DMS79 treated with DMSO at 0.1 percent for 48 hours (cell line): ENCODE measurements around the gene CPLX1.
"Not testable (repeated sequence)": the region's sequence is repeated elsewhere in the genome, so short reads cannot be mapped to it uniquely, and the experiment has no call there.

Experiments
- DNase-seq: peaks from one replicate; lab custom pipeline; 2025; lab: John Stamatoyannopoulos, UW

The CPLX1 gene

GRCh38 chr4:754221-755120 is 71.5 kb downstream of the CPLX1 start:
- no peak for DNase-seq

GRCh38 chr4:753186-753585 is 72.7 kb downstream of the CPLX1 start:
- DNase-seq = not testable (repeated sequence)

- DNase-seq = no peak
Observed at GRCh38 chr4:752196-752861, 73.6 kb downstream of the CPLX1 start.

GRCh38 chr4:751676-752075 is 74.3 kb downstream of the CPLX1 start:
- DNase-seq = peak; percentile 60

- no peak for DNase-seq
Observed at GRCh38 chr4:749698-750666, 75.9 kb downstream of the CPLX1 start.

GRCh38 chr4:748461-748860 is 77.5 kb downstream of the CPLX1 start:
- no peak for DNase-seq

GRCh38 chr4:747546-748170 is 78.3 kb downstream of the CPLX1 start:
- DNase-seq = no peak

- no peak for DNase-seq
Observed at GRCh38 chr4:744212-744841, 81.6 kb downstream of the CPLX1 start.

GRCh38 chr4:743463-744211 is 82.3 kb downstream of the CPLX1 start:
- no peak for DNase-seq

- DNase-seq = no peak
Observed at GRCh38 chr4:742742-743311, 83.1 kb downstream of the CPLX1 start.

- no peak for DNase-seq
Observed at GRCh38 chr4:742096-742741, 83.7 kb downstream of the CPLX1 start.

- no peak for DNase-seq
Observed at GRCh38 chr4:740656-741282, 85.2 kb downstream of the CPLX1 start.

- no peak for DNase-seq
Observed at GRCh38 chr4:740011-740410, 85.9 kb downstream of the CPLX1 start.

- DNase-seq = no peak
Observed at GRCh38 chr4:739569-739968, 86.4 kb downstream of the CPLX1 start.

GRCh38 chr4:738781-739280 is 87.1 kb downstream of the CPLX1 start:
- no peak for DNase-seq

GRCh38 chr4:736561-736960 is 89.4 kb downstream of the CPLX1 start:
- not testable (repeated sequence) for DNase-seq

GRCh38 chr4:735583-735982 is 90.3 kb downstream of the CPLX1 start:
- DNase-seq = no peak
